Vagina (tissue), 2 donors: Measurements from ENCODE around the gene C17orf100.

Experiments
- CTCF ChIP-seq, 3 experiments: fragments of 450-650 bp in 2 of 3; fragments of 200-600 bp in 1 of 3; sonication (generic) in 1 of 3; IDR thresholded peaks; one replicate each; pipeline ENCODE4 v1.5.1; 2017 to 2019; ENCODE audit warnings: antibody characterized with exemption in 3 of 3, mild to moderate bottlenecking in 2 of 3, moderate library complexity in 2 of 3
- POLR2A ChIP-seq, 2 donors: fragments of 450-650 bp; IDR thresholded peaks; one replicate each; pipeline ENCODE4 v1.6.1; 2017; ENCODE audit warnings: antibody characterized with exemption in 2 of 2, mild to moderate bottlenecking in 2 of 2, moderate library complexity in 2 of 2

- TF ChIP-seq POLR2A (IDR thresholded peaks at IDR 0.05), result no peak
- no peak for TF ChIP-seq CTCF (IDR thresholded peaks at IDR 0.05)
Observed at GRCh38 chr17:6666557-6666956, 15.0 kb downstream of the C17orf100 start.
